Ureter (tissue), 1 donor: ENCODE measurements around the gene IFNA21. TPM values are rescaled to one million over a fixed set of nuclear protein-coding genes. Genes with fewer than 3 reads are reported as not detected.
"Not testable (repeated sequence)": the region's sequence is repeated elsewhere in the genome, so short reads cannot be mapped to it uniquely, and the experiment has no call there.

ENCODE experiments used
- DNase-seq: peaks from one replicate; pipeline ENCODE4 v3.0.0-alpha.2; 2020; ENCODE audit warnings: low spot score
- total RNA-seq: library from RNA; stranded (reverse); gene quantifications from one replicate; pipeline ENCODE4 v1.2.4, GENCODE V29; 2023
- donor health status: DM: yes; HTN: yes; CAD: no.

Gene IFNA21
- total RNA-seq, result not detected

- not testable (repeated sequence) for DNase-seq
Observed at GRCh38 chr9:21166560-21166959, at the start of gene IFNA21. Gene IFNA21, minus strand, starts transcription at chr9:21166660. Its CDS starts 48 bp downstream, at chr9:21166612.

GRCh38 chr9:21213411-21214326 lies 47.2 kb upstream of the IFNA21 start:
- not testable (repeated sequence) for DNase-seq

GRCh38 chr9:21212160-21212559 lies 45.7 kb upstream of the IFNA21 start:
- DNase-seq, result not testable (repeated sequence)

GRCh38 chr9:21210782-21211181 lies 44.3 kb upstream of the IFNA21 start:
- not testable (repeated sequence) for DNase-seq

GRCh38 chr9:21210311-21210710 lies 43.9 kb upstream of the IFNA21 start:
- no peak for DNase-seq

- not testable (repeated sequence) for DNase-seq
Observed at GRCh38 chr9:21207043-21207442, 40.6 kb upstream of the IFNA21 start, which contains the start of gene IFNA10. Gene IFNA10, minus strand, starts transcription at chr9:21207143. Its CDS starts 46 bp downstream, at chr9:21207097.

GRCh38 chr9:21205204-21205603 lies 38.7 kb upstream of the IFNA21 start:
- DNase-seq, result no peak

- not testable (repeated sequence) for DNase-seq
Observed at GRCh38 chr9:21202105-21202504, 35.6 kb upstream of the IFNA21 start, which contains the start of gene IFNA7. Gene IFNA7, minus strand, starts transcription at chr9:21202205. Its CDS starts 40 bp downstream, at chr9:21202165.

- not testable (repeated sequence) for DNase-seq
Observed at GRCh38 chr9:21194867-21195776, 28.7 kb upstream of the IFNA21 start.

- DNase-seq, result not testable (repeated sequence)
Observed at GRCh38 chr9:21187487-21187886, 21.0 kb upstream of the IFNA21 start, which contains the start of gene IFNA4. Gene IFNA4, minus strand, starts transcription at chr9:21187587. Its CDS starts 56 bp downstream, at chr9:21187531.

GRCh38 chr9:21182810-21183736 lies 16.6 kb upstream of the IFNA21 start:
- not testable (repeated sequence) for DNase-seq

GRCh38 chr9:21174671-21175070 lies 8.2 kb upstream of the IFNA21 start:
- no peak for DNase-seq

GRCh38 chr9:21172156-21172555 lies 5.7 kb upstream of the IFNA21 start:
- no peak for DNase-seq

GRCh38 chr9:21171351-21171750 lies 4.9 kb upstream of the IFNA21 start:
- no peak for DNase-seq

GRCh38 chr9:21165516-21165915 lies 944 bp downstream of the IFNA21 start:
- DNase-seq, result no peak

- DNase-seq, result no peak
Observed at GRCh38 chr9:21160178-21160577, 6.3 kb downstream of the IFNA21 start.

- no peak for DNase-seq
Observed at GRCh38 chr9:21155501-21155900, 11.0 kb downstream of the IFNA21 start.

- no peak for DNase-seq
Observed at GRCh38 chr9:21154018-21154608, 12.3 kb downstream of the IFNA21 start.

- no peak for DNase-seq
Observed at GRCh38 chr9:21153336-21154017, 13.0 kb downstream of the IFNA21 start.

- DNase-seq, result no peak
Observed at GRCh38 chr9:21144603-21145002, 21.9 kb downstream of the IFNA21 start.
